Vagina (tissue), 2 donors: ENCODE measurements around the gene KCTD20.
"Not testable (repeated sequence)": the region's sequence is repeated elsewhere in the genome, so short reads cannot be mapped to it uniquely, and the experiment has no call there.

Experiments used
- POLR2A ChIP-seq, 2 donors: fragments of 450-650 bp; IDR thresholded peaks; one replicate each; pipeline ENCODE4 v1.6.1; 2017; ENCODE audit warnings: antibody characterized with exemption in 2 of 2, mild to moderate bottlenecking in 2 of 2, moderate library complexity in 2 of 2
- POLR2AphosphoS5 ChIP-seq, 2 donors: sonication (generic); formaldehyde crosslinking; IDR thresholded peaks; one replicate each; pipeline ENCODE4 v1.9.0; 2017; ENCODE audit warnings: antibody characterized with exemption in 2 of 2, mild to moderate bottlenecking in 2 of 2, low read depth in 1 of 2; ENCODE audit not compliant: insufficient read depth in 1 of 2
- TF ChIP-seq, protein P1 (sequence below), 3 experiments: fragments of 450-650 bp in 2 of 3; fragments of 200-600 bp in 1 of 3; sonication (generic) in 1 of 3; IDR thresholded peaks; one replicate each; pipeline ENCODE4 v1.5.1; 2017 to 2019; ENCODE audit warnings: antibody characterized with exemption in 3 of 3, mild to moderate bottlenecking in 2 of 3, moderate library complexity in 2 of 3

DNA sequence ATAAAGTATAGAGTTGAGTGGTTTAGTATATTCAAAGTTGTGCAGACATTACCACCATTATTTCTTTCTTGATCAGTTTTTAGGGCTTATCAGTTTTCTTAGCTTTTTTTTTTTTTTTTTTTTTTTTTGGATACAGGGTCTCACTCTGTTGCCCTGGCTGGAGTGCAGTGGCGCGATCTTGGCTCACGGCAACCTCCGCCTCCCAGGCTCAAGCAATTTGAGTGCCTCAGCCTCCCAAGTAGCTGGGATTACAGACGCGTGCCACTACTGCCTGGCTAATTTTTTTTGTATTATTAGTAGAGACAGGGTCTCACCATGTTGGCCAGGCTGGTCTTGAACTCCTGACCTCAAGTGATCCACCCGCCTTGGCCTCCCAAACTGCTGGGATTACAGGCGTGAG lies 10.1 kb downstream of the KCTD20 start:
- TF ChIP-seq, protein P1, sequence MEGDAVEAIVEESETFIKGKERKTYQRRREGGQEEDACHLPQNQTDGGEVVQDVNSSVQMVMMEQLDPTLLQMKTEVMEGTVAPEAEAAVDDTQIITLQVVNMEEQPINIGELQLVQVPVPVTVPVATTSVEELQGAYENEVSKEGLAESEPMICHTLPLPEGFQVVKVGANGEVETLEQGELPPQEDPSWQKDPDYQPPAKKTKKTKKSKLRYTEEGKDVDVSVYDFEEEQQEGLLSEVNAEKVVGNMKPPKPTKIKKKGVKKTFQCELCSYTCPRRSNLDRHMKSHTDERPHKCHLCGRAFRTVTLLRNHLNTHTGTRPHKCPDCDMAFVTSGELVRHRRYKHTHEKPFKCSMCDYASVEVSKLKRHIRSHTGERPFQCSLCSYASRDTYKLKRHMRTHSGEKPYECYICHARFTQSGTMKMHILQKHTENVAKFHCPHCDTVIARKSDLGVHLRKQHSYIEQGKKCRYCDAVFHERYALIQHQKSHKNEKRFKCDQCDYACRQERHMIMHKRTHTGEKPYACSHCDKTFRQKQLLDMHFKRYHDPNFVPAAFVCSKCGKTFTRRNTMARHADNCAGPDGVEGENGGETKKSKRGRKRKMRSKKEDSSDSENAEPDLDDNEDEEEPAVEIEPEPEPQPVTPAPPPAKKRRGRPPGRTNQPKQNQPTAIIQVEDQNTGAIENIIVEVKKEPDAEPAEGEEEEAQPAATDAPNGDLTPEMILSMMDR (IDR thresholded peaks at IDR 0.05): not testable (repeated sequence)
- TF ChIP-seq POLR2AphosphoS5 (IDR thresholded peaks at IDR 0.05; ENCODE audit: insufficient read depth in 1 of 2, low read depth in 1 of 2); POLR2A (IDR thresholded peaks at IDR 0.05): not testable (repeated sequence)
